Muscle of back (tissue), 11 donors: ENCODE results near the gene SH3BGRL3. TPM values are rescaled to one million over a fixed set of nuclear protein-coding genes. Genes with fewer than 3 reads are reported as not detected.
A peak's percentile ranks its signal among the peaks of the same experiment; 100 is the strongest.

Experiments
- DNase-seq, 3 donors: peaks; one replicate each; pipeline versions ENCODE4 v3.0.0 to v3.0.0-alpha.2; 2013
- polyA plus RNA-seq, 10 donors: library from polyadenylated mRNA; unstranded; fragments of 120-200 nt; gene quantifications; one replicate each; pipeline ENCODE4 v1.2.1, GENCODE V29; 2013; ENCODE audit not compliant: insufficient read length in 10 of 10

Gene SH3BGRL3
- polyA plus RNA-seq, 10 donors: 46.1 to 79.3 (median 64.6) TPM

DNA sequence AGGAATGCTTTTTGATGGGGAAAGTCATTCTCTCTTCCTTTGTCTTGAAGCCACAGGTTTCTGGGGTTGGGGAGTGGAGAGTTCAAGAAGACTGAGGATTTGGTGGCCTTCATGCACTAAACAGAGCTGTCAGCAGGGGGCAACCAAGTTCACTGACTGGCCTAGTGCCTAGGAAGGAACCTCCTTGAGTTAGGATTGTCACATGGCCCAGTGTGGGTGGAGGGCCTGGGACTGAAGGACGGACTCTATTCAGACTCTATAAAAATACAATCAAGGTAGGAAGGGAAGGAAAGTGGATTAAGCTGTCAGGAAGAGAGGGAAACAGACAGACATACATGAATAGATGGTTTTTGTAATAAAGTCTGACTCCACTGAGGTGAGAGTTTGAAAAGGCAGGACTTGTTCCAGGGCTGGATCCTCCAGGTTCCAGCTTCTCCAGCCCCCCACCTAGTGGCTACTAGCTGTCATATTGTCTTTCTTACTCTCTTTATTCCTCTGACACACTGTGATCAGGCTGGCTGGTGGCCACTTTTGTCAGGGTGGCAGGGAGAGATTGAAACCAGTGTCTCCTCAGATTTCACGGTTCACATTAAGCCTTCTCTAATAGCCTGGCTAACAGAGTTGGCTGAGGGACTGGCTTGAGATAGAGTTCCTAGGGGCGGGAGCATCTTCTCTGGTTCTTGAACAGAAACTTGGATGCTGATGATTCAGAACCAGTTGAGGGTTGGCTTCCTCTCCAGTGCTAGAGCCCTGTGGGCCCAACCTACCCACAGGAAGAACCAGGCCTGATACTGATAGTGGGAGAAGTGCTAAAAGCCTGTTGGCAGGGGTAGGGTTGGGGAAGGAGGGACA lies 4.1 kb upstream of the SH3BGRL3 start:
- DNase-seq: peak; percentile 84 to 92 (median 87)

DNA sequence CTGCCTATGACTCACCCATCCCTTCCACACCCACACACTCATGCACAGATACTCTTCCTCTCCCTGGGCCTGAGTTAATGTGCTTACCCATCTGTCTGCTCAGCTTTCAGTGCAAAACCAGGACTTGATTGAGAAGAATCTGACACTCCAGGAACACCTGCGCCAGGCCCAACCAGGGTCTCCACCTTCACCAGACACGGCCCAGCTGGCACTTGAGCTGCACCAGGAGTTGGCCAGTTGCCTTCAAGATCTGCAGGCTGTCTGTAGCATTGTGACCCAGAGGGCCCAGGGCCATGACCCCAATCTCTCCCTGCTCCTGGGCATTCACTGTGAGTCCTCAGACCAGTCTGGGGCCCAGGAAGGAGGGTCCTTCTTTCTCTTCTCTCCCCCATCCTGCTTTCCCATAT lies 3.5 kb upstream of the SH3BGRL3 start:
- no peak for DNase-seq

GRCh38 chr1:26277261-26277661 lies 2.6 kb upstream of the SH3BGRL3 start:
- DNase-seq: no peak

- no peak for DNase-seq
These were observed 2.2 kb upstream of the SH3BGRL3 start for GRCh38 chr1:26277719-26278118.

GRCh38 chr1:26278303-26278702 lies 1.6 kb upstream of the SH3BGRL3 start:
- DNase-seq: no peak

DNA sequence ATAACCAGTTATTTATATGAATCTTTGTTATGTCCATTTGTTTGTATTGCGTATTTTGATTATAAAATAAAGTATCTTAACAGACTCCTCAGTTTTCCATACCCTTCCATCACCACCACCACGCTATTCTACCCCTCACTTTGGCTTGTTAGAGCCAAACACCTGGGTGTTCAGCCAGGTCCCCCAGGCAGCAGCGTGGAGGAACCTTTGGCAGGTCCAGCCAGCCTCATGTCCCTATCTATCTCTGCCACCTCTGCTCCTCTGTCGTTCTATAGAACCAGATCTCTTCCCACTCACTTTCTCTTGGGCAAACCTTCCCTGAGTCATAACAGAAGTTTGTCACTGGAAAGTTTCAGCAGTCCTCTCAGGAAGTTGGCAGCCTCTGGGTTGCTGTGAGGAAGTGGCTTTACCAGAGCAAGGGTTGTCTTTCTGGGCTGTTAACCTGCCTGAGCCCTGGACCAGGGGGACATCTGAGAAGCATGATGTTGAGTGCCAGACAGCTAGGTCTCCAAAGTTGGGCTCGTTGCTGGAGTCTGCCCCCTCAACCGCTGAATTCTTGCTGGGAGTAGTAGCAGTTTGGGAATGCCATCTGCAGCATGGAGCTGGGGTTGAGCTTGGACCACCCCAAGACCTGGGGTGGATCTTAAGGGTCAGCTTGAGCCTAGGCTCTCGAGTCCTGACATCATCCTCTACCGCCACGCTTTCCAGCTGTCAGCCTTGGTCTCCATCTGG lies 996 bp upstream of the SH3BGRL3 start:
- peak in 1 of 3 donors; percentile 49 for DNase-seq

DNA sequence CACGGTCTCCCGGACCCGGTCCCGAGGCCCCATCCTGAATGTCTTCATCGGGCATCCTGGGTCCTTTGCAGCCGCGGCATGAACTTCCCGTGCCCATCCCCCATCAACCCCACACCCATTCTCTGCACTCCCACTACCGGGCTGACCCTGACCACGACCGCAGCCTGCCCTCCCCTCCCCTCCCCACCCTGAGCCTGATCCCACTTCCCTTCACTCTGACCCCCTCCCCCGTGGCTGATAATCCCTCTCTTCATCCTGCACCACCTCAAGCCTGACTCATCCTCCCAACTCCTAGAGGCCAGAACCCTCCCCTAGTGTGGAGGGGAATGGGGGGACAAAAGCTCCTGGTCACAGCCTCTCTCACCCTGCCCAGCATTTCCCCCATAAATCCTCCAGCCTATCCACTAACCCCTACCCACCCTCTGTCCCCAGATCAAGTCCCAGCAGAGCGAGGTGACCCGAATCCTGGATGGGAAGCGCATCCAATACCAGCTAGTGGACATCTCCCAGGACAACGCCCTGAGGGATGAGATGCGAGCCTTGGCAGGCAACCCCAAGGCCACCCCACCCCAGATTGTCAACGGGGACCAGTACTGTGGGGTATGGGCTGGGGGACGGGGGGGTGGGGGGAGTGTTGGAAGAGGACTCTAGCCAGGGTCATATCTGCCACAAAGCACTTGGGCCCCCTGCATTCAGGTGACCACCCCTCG lies 602 bp downstream of the SH3BGRL3 start:
- DNase-seq: peak in 1 of 3 donors; percentile 44

GRCh38 chr1:26281091-26281958 lies 1.4 kb downstream of the SH3BGRL3 start:
- DNase-seq: no peak

DNA sequence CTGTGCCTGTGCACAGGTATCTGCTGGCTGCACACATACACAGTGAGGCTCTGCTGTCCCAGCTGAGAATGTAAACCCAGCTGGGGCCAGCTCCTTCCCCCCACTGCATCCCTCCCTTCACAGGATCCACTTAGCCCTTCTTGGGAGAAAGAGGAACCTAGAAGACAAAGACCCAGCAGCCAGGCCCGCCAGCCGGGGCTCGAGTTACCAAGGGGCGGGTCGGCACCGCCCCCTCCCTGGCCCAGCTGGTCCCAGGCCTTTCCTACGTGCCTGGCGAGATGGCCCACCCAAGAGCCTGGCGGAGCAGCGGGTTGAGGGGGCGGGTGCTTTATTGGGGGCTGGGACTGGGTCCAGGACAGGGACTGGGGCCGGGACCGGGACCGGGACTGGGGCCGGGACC lies 2.1 kb downstream of the SH3BGRL3 start:
- DNase-seq: peak in 2 of 3 donors; percentile 35 to 73

GRCh38 chr1:26282401-26282918 lies 2.6 kb downstream of the SH3BGRL3 start:
- DNase-seq: no peak

DNA sequence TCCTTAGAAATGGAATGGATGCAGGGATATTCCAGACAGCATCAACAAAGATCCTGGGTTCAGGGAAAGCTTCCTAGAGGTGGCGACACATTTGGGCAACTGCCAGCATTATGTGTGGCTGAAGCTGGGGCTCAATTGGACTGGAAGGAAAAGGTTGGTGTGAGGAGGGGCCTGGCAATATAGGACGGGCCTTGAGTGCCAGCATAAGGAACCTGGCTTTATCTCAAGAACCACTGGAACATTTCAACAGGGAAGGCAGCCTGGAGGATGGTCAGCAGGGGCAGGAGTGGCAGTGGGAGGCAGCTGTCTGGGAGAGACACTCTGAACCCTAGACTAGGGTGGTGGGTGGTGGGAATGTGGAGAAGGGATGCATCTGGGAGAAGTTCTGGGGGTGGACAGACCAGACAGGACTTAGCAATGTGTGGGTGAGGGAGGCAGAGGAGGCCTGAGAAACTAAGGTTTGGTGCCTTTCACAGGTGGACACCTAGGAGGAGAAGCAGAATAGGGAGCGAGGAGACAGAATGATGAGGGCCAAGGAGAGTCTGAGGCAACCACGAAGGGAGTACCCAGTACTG lies 3.5 kb downstream of the SH3BGRL3 start:
- no peak for DNase-seq

DNA sequence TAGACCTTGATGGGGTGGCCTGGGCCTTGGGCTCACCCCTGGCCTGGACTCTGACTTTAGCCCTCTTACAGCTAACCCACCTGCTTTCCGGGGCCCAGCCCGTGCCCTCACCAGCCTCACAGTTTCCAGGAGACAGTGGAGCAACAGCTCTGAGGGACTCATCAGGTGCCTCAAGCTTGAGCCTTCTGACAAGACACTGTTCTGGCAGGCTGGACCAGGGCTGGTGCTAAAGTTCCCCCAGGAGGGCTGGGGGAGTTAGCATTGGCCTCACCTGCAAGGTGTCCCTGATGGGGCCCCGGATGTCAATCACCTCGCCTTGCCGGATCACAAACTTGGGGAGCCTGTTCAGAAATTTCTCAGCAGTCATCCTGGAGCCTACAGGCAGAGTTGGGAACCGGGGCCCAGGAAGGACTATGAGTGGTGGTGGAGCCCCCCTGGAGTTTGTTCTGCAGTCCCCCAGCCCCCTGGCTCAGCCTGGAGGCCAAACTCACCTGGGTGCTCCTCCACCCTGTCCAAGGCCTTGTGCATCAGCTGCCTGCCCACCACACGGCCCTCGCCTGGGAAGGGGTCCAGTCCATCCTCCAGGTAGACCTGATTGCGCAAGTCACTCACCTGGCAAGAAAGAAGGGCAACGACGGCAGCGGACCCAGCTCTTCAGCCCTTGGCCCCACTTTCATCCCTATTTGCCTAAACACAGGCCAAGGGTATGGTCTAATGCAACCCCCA lies 4.1 kb downstream of the SH3BGRL3 start:
- no peak for DNase-seq

DNA sequence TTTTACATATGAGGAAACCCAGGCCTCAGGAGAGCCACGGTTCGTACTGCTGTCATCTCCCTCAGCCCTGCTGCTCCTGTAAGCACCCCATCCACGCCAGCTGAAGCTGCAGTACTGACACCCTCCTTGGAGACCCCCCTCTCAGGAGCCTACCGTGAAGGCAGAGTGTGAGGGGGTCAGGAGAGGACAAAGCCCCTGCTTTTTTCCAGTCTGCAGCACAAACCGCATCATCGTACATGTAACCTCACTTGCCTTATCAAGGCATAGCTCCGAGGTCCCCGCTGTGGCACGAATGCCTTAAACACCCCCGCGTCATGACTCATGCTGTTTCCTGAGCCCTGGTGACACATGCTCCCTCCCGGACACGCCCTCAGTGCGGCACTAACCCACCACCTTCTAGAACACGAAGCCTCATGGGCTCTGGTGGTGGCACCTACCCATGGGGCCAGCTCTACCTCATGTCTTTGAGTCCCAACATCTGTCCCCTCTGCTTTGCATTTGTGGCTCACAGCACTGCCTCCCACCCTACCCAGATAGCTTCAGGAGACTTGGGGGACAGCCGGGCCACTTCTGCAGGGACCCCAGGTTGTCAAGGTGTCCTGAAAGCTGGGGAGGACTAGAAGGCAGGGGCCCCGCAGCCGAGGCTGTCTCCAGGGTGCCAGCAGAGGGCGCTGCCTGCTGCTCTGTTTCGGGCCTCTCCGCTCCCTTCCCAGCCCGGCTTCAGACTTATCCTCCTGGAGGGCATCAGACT lies 4.9 kb downstream of the SH3BGRL3 start:
- DNase-seq: peak in 1 of 3 donors; percentile 73

DNA sequence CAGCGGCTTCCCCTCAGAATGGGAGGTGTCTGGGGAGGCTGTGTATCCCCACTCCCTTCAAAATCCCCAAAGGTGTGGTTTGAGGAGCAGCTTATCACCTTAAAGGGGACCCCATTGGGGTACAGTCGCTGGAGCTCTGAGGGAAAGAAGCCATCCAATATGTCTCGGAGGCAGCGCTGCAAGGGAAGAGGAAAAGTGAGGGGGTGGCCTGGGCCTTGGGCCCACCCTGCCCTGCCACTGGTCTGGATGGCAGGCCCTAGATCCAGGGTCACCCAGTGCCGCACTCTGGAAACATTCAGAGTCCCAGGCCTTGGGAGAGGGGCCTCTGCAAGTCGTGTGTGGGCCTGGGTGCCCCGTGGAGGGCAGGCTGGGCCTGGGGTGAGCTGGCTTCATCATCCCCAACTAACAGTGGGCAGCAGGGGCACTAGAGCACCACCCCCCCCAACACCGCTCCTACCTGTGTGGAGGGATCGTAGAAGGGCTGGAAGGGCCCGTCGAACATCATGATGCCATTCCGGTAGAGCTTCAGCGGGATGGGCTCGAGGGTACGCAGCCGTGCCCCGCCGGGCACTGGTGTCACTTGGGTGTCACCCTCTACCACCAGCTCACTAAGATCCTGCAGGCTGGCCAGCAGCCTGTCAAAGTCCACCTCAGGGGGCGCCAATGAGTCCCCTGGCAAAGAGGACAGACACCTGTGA lies 5.6 kb downstream of the SH3BGRL3 start:
- DNase-seq: no peak

GRCh38 chr1:26286064-26286416 lies 6.2 kb downstream of the SH3BGRL3 start:
- no peak for DNase-seq

- peak in 1 of 3 donors; percentile 66 for DNase-seq
These were observed 7.3 kb downstream of the SH3BGRL3 start for GRCh38 chr1:26287033-26287711.

DNA sequence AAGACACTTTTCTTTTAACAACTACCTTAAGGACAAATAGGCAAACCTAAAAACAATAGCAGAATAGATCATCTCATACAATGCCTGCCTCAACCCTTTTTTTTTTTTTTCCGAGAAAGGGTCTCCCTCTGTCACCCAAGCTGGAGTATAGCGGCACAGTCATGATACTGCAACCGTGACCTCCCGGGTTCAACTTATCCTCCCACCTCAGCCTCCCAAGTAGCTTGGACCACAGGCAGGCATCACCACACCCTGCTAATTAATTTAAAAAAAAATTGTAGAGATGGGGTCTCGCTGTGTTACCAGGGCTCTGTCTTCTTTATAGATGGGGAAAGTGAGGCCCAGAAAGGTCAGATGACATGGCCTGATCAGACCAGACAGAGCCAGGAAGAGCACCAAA lies 7.9 kb downstream of the SH3BGRL3 start:
- no peak for DNase-seq

- no peak for DNase-seq
These were observed 8.5 kb downstream of the SH3BGRL3 start for GRCh38 chr1:26288311-26288941.
